Dedifferentiated amniotic fluid mesenchymal stem cell (primary cell): ENCODE results near the gene IRF4.

Experiments
- DNase-seq: peaks from one replicate; pipeline ENCODE4 v3.0.0-alpha.2; 2016; ENCODE audit errors: extremely low spot score

Gene IRF4

GRCh38 chr6:391559-392440 is at the start of gene IRF4:
TSS of gene IRF4 (plus strand) at chr6:391752. CDS start at chr6:393153, 1,401 bp downstream.
- DNase-seq, result no peak

DNA sequence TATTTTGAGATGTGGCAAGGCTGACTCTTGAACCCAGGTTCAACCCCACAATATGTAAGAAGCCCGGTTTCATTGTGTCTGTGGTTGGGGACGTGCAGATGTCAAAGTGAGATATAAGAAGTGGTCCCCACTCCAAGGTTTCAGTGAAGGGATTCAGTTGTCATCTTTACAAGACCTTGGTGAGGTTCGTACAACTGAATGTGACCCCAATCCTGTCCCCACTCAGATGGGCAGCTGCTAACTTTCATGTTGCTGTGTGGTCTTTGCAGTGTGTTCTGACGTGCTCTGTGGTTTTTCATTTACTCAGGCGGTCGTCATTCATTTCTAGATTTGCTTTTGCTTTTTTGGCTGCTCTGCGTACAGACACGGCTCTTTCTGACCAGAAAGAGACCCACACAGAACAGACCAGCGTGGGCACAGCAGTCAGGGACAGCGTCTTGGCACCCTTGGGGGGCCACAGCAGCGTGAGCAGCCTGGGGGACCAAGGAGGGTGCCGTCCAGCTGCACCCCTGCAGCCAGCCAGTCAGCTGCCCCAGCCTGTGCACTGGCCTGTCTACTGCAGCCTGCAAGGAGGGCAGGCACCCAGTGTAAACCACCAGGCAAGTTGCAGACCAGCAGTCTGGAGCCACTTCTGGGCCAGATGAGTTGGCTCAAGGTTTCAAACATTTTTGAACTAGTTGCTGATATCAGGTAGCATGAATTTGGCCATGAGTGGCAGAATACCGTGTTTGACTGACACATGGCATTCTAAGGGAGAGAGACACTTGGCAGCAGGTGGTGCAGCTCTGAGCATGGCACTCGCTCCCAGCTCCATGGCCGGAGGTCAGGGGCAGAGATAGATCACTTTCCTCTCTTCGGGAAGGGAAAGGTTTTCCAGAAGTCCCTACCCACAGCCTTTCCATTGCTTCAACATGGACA is 49.4 kb upstream of the IRF4 start:
- no peak for DNase-seq

- DNase-seq, result no peak
Measured at GRCh38 chr6:342832-343179, 48.7 kb upstream of the IRF4 start.

- no peak for DNase-seq
Measured at GRCh38 chr6:343226-343935, 48.2 kb upstream of the IRF4 start.

DNA sequence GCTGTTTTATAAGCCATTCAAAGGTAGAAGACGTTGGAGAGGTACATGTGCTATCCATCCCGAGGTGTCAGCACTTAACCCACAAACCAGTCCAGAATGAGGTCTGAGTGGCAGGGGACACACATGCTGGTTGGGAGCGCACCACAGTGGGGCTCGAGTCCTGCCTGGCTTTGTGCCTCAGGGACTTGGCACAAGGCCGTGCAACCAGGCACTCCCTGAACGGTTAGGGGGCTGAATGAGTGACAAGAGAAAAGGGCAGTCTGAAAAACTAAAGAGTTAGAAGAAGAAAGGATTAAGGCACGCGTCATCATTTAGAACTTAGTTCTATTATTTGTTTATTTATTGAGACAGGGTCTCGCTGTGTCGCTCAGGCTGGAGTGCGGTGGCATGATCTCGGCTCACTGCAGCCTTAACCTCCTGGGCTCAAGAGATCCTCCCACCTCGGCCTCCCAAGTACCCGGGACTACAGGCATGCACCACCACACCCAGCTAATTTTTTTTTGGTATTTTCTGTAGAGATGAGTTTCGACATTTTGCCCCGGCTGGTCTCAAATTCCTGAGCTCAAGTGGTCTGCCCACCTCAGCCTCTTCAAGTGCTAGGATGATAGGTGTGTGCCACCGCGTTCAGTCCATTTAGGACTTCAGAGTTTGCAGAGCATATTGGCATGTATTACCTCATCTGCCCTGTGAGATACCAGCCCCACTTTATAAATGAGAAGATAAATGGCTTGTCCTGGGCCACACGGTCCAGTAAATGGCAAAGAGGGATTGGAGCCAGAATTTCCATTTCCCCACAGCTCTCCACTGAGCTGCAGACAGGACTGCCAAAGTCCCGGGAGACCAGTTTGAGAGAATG is 47.4 kb upstream of the IRF4 start:
- no peak for DNase-seq

- DNase-seq, result no peak
Measured at GRCh38 chr6:344816-345340, 46.7 kb upstream of the IRF4 start.

GRCh38 chr6:345747-346385 is 45.7 kb upstream of the IRF4 start:
- DNase-seq, result no peak

DNA sequence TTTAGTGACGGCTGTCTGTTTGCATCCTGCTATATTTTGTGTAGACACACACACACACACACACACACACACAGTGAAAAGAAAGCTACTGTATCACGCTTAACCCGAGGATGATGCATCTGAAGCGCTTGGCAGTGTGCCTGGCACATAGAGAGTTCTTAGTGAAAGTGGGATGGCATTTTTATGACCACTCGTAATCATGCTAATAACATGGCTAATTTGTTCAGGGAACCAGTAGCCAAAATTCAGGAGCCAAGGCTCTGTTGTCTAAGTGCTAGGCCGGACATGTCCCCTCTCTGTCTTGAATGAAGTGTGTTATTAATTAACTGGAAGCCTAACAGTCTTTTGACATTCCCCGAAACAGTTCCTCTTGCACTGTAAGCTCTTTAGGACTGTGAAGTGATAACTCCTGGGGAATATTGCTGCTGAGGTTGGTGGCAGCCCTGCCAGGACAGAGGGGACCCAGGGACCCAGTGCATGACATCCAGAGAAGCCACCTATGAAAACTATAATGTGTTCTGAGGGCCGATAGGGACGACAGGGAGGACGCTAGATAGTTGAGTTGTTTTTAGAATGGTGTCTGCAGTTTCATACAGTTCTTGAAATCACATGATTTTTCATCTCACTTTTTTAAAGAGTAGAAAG is 45.0 kb upstream of the IRF4 start:
- no peak for DNase-seq

DNA sequence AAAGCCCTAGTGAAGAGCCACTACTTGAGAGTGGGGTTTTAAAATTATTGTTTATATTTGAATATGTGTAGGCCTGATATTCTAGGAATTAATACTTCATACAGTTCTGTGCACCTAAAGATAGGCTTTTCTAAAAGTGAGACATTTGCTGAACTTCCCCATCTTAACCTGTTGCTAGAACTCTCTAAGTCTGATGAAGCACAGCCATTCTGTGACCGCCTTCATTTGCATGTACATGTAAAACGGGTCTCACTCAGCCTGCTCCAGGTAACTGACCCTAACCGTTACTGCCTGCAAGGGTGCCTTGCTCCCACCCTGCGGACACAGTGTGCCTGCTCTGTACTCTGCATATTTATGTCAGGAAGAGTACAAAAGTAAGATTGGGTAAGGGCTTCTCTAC is 44.3 kb upstream of the IRF4 start:
- DNase-seq, result no peak

GRCh38 chr6:347951-348859 is 43.3 kb upstream of the IRF4 start:
- DNase-seq, result no peak

DNA sequence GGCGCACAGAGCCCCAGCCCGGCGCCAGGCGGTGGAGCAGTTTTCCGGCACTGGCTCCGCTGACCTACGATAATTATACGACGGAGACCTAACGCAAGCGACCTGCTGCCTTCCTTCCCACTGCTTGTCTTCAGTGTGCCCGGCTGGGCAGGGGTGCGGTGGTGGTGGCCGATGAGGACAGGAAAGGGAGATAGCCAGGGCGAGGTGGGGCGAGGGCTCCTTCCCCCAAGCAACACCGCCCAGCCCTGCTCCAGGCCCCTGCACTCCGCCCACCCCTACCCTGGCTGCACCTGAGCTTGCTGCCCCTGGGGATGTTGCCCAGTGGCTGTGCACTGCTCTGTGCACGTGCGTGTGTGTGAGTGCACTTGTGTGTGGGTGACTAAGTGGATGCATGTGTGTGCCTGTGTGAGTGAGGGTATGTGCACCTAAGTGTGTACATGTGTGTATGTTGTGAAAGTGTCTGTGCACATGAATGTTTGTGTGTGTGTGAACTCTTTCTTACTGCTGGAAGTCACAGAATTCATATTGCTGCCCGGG is 42.6 kb upstream of the IRF4 start:
- no peak for DNase-seq

DNA sequence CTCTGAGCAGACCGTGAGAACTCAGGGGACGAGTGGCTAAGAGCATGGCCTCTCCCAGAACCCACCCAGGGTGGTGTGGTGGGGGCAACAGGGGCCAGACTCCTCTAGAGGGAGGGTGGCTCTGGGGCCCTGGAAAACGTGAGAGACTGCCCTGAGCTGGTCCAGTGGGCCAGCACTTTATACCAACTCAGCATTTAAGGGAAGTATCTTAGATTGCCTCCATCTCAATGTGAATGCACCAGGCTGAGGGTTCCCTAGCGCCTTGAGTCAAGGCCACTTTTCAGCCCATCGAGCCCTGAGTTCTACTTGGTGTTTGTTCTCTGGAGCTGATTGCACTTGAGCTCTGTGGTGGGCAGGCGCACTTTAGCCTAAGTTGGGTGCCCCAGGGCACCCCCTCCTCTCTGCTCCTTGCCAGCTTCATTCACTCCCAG is 42.0 kb upstream of the IRF4 start:
- DNase-seq, result no peak

DNA sequence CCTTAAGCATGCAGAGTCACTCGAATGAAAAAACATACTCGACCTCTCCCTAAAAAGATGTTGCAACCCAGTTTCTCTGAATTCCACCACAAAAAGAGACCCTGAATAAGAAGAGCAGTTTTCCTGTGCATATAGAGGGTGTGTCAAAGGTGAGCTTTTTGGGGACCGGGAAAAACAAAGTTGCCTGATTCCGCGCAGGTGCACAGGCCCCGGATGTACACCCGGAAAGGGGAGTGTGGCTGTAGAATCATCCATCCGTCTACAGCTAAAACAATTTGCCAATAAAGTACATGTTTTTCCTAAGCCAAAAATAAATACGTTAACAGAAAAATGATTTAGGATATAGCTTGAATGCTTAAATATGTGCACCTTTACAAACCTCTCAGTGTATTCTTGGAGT is 41.2 kb upstream of the IRF4 start:
- DNase-seq, result no peak

DNA sequence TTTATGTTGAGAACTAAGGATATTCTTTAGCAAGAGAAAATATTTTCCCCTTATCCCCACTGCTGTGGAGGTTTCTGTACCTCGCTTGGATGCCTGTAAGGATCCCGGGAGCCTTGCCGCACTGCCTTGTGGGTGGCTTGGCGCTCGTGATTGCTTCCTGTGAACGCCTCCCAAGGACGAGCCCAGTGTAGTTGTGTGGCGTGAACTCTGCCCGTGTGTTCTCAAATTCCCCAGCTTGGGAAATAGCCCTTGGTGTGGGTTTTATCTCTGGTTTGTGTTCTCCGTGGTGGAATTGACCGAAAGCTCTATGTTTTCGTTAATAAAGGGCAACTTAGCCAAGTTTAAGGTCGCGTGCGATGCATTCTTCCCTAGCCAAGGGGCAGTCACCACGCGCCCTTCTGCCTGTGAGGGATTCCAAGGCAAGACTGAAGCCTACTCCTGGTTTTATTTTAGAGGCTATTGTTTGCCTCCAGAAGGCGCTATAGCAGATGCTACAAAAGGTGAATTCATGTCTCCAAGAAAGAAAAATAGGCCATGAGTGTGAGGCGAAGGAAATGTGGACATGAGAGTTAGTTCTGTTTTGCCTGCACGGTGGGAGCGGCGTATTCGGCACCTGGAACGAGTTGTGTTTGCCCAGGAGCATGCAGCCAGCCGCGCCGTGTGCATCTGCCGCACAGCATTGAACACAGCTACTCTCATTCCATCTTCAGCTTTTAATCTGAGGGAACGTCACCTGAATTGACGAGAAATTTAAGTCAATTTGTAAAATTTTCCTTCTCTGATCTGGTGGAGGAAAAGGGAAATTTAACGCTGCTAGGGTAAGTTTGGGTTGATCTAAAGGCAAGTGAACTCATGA is 40.3 kb upstream of the IRF4 start:
- DNase-seq, result no peak

- DNase-seq, result no peak
Measured at GRCh38 chr6:351867-352289, 39.7 kb upstream of the IRF4 start.

DNA sequence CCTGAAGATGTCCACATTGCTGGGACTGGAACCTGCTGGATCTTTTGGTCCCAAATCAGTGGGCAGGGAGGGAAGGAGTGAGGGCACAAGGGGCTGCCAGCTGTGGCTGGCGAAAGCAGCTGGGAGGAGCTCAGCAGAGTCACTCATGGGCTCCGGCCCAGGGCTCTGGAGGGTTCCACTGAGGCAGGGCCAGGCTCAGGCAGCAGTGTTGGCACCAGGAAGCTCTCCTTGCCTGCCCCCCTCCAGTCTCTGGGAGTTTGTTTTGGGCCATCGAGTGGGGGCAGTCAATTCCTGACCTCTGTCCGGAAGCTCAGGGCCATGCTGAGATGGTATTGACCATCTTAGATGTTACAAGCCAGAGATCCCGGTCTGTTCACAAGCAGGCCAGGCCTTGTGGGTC is 39.1 kb upstream of the IRF4 start:
- DNase-seq, result no peak

GRCh38 chr6:352896-353470 is 38.6 kb upstream of the IRF4 start:
- no peak for DNase-seq
